ENCODE measurements around the gene SRSF11.
"Not testable (repeated sequence)": the region's sequence is repeated elsewhere in the genome, so short reads cannot be mapped to it uniquely, and the experiment has no call there.

The SRSF11 gene, protein sequence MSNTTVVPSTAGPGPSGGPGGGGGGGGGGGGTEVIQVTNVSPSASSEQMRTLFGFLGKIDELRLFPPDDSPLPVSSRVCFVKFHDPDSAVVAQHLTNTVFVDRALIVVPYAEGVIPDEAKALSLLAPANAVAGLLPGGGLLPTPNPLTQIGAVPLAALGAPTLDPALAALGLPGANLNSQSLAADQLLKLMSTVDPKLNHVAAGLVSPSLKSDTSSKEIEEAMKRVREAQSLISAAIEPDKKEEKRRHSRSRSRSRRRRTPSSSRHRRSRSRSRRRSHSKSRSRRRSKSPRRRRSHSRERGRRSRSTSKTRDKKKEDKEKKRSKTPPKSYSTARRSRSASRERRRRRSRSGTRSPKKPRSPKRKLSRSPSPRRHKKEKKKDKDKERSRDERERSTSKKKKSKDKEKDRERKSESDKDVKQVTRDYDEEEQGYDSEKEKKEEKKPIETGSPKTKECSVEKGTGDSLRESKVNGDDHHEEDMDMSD

DNA sequence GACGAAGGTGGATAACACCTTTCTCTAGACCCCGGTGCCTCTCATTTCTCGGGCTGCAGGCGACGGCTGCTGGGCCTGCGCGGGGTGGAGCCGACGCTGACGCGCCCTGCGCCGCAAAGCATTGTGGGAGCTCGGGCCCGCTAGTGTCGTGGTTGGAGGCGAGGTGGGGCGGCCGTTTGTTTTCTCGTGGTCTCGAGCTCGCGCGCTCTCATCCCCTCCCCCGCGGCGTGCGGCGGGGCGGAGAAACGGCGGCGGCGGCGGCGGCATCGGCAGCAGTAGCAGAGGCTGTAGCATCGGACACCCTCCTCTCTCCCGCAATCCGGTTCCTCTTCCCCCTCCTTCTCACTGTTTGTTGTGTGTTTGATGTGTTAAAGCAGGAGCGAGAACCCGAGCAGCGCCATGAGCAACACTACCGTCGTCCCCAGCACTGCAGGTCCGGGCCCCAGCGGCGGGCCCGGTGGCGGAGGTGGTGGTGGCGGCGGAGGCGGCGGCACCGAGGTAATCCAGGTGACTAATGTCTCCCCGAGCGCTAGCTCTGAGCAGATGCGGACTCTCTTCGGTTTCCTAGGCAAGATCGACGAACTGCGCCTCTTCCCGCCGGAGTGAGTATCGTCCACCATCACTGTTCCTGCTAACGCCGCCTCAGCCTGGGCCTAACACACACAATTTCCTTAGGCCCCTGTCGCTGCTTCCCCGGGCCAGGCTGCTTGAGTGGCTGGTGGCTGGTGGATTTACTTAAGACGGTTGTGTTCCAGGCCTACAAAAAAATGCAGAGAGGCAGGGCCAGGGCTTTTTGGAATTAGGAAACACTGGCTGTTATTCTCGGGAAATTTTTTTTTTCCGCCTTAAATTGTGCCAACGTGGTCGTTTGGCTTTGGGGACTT lies at the start of gene SRSF11:
TSS of gene SRSF11 (plus strand) at position 143 of the 884 bp plus-strand sequence. CDS start at position 400, 257 bp downstream.
- peak; percentile 96 for DNase-seq (ENCODE audit: low read depth)

DNA sequence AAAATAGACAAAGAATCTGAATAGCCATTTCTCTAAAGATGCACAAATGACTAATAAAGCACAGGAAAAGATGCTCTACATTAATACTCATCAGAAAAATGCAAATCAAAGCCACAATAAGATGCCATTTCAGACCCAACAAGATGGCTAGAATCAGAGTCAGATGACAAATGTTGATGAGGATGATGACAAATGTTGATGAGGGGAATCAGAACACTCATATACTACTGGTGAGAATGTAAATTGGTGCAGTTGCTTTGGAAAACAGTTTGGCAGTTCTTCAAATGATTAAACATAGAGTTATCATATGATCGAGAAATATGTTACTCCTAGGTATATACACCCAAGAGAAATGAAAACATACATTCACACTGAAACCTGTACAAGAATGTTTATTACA lies 49.7 kb upstream of the SRSF11 start:
- DNase-seq (ENCODE audit: low read depth): no peak

DNA sequence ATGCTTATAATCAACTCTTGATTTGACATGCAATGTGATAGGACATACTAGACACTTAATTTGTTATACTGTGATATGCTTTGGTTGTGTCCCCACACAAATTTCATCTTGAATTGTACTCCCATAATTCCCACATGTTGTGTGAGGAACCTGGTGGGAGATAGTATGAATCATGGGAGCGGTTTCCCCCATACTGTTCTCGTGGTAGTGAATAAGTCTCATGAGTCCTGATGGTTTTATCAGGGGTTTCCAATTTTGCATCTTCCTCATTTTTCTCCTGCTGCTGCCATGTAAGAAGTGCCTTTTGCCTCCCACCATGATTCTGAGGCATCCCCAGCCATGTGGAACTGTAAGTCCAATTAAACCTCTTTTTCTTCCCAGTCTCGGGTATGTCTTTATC lies 36.0 kb upstream of the SRSF11 start:
- DNase-seq (ENCODE audit: low read depth): not testable (repeated sequence)

DNA sequence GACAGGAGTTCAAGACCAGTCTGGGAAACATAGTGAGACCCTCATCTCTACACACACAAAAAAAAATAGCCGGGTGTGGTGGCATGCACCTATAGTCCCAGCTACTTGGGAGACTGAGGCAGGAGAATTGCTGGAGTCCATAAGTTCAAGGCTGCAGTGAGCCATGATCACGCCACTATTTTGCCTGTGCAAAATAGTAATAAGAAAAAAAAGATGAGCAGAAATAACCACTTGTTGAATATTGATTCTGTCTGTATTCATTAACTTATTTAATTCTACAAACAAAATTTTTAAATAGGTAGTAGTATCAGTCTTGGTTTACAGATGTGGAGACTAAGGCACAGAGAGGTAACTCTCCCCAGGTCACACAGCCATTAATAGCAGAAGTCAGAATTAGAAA lies 32.7 kb upstream of the SRSF11 start:
- DNase-seq (ENCODE audit: low read depth): no peak

DNA sequence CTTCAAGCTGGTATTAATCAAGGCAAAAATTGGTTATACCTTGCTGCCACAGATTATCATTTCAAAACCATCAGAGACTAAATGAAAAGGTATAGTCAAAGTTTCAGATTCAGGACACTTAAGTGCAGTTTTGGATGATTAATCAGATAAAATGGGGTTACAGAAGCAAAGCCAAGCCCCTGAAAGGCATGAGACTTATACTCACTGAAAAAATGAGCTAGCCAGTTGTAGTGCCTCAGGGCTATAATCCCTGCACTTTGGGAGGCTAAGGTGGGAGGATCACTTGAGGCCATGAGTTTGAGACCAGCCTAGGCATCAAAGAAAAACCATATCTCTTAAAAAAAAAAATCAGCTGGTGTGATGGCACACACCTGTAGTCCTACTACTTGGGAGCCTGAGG lies 31.0 kb upstream of the SRSF11 start:
- DNase-seq (ENCODE audit: low read depth): no peak

DNA sequence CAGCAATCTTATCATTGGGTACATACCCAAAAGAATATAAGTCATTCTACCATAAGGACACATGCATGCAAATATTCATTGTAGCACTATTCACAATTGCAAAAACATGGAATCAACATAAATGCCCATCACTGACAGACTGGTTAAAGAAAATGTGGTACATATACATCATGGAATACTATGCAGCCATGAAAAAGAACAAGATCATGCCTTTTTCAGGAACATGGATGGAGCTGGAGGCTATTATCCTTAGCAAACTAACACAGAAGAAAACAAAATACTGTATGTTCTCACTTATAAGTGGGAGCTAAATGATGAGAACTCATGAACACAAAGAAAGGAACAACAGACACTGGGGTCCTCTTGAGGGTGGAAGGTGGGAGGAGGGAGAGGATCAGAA lies 28.7 kb upstream of the SRSF11 start:
- not testable (repeated sequence) for DNase-seq (ENCODE audit: low read depth)

DNA sequence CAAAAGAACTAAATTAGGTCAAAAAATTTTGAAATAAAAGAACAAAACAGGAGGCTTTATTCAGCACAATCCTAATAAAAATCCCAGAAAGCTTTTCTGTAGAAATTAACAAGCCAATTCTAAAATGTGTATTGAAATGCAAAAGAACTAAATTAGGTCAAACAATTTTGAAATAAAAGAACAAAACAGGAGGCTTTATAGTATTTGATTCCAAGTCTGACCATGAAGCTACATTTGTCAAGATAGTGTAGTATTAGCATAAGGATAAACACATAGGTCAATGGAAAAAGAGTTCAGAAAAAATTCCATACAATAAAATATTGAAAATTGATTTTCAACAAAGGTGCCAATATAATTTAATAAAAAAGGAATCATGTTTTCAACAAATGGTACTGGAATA lies 26.6 kb upstream of the SRSF11 start:
- no peak for DNase-seq (ENCODE audit: low read depth)

DNA sequence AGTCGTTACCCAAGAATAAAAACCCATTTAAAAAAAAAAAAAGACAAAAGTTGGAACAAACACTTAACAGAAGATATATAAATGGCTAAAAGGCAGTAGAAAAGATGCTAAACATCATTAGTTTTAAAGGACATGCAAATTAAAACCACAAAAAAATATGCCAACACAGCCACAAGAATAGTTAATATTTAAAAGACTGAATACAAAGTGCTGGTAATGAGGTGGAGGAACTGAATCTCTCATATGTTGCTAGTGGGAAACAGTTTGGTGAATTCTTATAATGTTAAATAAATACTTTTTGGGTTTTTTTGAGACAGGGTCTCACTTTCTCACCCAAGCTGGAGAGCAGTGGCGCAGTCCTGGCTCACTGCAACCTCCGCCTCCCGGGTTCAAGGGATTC lies 25.8 kb upstream of the SRSF11 start:
- no peak for DNase-seq (ENCODE audit: low read depth)

DNA sequence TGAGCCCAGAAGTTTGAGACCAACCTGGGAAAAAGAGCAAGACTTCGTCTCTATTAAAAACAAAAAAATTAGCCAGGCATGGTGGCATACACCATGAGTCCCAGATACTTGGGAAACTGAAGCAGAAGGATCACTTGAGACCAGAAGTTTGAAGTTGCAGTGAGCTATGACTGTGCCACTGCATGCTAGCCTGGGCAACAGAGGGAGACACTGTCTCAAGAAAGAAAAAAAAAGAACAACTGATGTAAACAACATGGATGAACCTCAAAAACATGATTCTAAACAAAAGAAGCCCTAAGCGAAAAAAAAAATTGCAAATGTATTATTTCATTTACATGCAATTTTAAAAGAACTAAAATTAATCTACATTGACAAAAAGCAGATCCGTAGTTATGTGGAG lies 24.8 kb upstream of the SRSF11 start:
- DNase-seq (ENCODE audit: low read depth): no peak

DNA sequence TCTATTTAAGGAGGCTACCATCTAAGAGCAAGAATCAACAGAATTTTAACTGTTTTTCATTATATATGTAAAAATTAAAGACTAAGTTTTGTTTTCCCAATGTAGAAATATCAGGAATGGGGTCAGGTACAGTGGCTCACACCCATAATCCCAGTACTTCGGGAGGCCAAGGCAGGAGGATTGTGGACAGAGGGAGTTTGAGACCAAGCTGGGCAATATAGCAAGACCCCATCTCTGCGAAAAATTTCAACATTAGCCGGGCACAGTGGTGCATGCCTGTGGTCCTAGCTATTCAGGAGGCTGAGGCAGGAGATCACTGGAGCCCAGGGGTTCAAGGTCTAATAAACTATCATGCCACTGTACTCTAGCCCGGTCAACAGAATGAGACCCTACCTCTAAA lies 21.1 kb upstream of the SRSF11 start:
- no peak for DNase-seq (ENCODE audit: low read depth)

DNA sequence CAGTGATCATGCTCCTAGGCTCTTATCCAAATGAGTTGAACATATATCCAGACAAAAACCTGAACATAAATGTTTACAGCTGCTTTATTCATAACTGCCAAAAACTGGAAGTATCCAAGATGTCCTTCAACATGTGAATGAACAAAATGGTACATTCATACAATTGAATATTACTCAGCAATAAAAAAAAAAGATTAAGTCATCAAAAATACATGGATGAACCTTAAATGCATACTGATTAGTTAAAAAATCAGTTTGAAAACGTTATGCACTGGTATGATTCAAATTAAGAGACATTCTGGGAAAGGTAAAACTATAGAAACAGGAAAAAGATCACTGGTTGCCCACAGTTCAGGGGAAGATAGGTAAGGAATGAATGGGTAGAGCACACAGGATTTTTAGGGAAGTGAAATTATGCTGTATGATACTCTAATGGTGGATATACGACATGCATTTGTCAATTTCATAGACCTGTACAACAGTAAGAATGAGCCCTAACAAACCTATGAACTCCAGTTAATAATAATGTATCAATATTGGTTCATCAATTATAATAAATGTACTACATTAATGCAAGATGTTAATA lies 18.9 kb upstream of the SRSF11 start:
- DNase-seq (ENCODE audit: low read depth): no peak

DNA sequence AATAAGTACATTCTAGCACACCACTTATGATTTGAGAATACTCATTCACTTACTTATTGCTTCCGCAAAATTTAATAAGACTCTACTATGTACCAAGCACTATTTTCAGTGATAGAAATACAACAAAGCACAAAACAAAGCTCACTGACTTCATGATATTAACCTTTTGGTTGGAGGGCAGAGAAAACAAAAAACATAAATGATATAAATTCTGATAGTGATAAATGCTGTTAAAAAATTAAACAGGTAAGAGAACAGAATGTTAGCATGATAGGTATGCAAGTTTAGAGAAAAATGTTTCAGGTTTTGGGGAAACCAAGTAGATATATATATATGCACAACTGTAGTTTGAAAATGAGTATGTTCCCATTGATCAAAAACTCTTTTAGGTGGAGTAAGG lies 17.0 kb upstream of the SRSF11 start:
- DNase-seq (ENCODE audit: low read depth): no peak

DNA sequence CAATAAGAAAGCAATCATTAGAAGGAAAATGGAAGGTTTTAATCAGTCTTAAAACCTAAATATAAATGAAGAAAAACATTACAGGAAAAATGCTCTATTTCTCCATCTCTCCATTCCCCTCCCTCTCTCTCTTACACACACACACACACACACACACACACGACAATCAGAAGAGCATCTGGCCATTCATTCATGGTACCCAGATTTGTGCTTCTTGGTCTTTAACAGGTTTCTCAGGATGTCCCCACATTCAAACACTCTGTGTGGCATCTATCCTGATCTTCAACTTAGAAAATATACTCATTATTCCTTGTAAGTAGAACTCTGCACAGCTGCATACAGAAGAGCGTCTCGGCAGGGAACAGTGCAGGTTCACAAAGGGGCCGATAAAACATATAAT lies 16.6 kb upstream of the SRSF11 start:
- DNase-seq (ENCODE audit: low read depth): no peak

DNA sequence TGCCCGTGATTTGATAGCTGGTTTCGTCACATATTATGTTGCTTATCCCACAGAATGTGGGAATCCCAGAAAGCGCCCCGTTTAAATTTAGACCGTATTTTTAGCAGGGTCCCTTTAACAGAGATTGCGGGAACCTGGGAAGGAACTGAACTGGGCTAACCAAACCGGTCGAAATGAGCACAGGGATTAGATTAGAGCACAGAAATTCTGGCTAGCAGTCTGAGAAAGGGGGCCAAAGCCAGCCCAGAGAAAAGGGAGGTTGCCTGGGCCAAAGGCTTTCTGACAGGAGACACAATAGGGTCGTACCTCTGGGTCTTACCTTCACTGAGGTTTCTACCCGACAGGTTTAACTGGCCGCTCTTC lies 16.1 kb upstream of the SRSF11 start:
- no peak for DNase-seq (ENCODE audit: low read depth)

DNA sequence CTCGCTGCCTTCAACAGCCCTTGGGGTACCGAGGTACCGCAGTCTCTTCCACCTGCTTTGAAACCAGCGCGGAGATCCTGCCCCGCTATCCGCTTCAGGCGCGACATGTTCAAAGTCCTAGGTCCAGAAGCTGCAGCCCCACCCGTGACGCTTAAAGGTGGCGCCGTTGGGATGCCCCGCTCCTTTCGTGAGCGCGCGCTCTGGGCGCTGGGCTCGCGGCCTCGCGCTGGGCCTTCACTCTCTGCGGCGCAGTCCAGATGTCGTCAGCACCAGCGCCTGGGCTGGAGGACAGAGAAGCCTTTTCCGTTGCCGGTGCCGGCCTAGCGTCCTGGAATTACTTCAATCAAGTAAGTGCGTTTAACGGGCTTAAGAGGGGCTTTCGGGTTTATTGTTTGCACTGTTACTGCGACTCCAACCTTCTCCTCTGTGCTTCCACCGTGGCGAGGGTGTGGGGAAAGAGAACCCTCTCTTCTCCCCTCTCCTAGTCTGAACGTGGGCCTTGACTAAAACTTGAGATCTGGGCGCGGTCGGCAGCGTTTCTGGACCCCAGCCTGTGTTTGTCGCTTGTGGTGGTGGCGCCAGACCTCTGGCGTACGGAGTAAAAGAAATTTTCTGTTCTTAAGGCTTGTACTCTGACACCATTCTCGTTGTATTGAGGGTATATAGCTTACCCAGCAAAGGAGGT lies 15.6 kb upstream of the SRSF11 start, which contains the start of gene LRRC40:
TSS of gene LRRC40 (minus strand) at position 146 of the 685 bp plus-strand sequence. CDS start at position 107, 39 bp downstream.
- DNase-seq (ENCODE audit: low read depth): peak; percentile 92

DNA sequence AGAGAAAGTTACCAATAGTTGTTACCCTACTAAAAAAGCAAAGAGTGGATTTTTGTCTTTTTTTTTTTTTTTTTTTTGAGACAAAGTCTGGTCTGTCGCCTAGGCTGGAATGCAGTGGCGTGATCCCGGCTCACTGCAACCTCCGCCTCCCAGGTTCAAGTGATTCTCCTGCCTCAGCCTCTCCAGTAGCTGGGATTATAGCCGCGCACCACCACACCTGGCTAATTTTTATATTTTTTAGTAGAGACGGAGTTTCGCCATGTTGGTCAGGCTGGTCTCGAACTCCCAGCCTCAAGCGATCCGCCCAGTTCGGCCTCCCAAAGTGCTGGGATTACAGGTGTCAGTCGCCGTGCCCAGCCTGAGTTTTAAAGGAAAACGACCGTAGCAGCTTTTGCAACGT lies 14.3 kb upstream of the SRSF11 start:
- DNase-seq (ENCODE audit: low read depth): not testable (repeated sequence)

DNA sequence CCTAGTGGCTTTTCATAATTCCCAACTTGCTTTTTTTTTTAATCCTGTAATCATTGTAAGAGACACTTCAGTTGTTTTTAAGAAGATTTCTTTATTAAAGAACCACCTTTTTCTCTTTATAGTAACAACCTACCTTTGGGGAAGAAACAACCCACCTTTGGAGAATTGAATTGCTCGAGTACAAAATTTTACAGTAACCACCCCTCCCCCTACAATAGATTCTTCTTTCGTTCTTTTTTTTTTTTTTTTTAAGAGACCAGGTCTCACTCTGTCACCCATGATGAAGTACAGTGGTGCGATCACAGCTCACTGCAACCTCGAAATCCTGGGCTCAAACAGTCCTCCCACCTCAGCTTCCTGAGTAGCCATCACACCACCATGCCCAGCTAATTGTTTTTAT lies 13.7 kb upstream of the SRSF11 start:
- no peak for DNase-seq (ENCODE audit: low read depth)

DNA sequence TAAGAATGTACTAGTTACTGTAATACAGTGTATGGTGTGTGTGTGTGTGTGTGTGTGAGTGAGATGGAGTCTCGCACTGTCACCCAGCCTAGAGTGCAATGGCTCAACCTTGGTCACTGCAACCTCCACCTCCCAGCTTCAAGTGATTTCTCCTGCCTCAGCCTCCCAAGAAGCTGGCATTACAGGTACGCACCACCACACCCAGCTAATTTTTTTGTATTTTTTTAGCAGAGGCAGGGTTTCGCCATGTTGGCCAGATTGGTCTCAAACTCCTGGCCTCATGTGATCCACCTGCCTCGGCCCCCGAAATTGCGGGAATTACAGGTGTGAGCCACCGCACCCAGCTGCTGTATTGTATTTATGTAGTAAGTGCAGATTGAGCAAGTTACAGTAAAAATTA lies 12.9 kb upstream of the SRSF11 start:
- no peak for DNase-seq (ENCODE audit: low read depth)

DNA sequence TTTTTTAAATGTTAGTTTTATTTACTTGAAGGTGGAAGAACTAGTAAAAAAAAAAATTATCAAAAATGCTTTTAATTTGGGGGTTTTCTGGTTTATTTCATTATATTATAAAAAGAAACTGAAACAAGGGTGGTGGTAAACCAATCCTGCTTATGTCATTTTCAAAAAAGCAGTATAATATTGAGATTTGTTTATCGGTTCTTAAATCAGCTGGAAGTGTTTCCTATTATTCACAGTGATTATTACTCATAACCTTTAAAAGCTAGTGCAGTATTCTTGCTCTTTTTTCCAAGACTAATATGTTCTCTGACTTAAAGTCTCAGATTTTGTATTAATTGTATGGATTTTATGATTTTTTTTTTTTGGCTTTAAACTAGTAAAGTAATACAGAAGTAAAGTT lies 10.4 kb upstream of the SRSF11 start:
- no peak for DNase-seq (ENCODE audit: low read depth)

DNA sequence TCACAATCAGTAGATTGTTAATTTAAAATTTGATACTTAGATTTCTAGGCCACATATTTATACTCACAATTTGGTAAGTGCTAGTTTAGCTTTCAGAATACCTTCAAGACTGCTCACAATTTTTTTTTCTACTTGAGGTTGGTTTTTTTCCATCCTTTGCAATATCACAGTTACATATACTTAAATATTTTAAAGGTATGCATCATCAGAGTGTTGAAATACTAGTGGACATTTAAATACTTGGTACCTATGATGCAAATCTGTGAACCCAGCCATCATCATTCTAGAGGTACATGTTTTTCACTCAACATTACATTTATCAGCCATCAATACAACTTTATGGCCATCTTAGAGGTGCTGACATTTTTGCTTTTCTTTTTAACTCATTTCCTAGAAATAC lies 9.6 kb upstream of the SRSF11 start:
- DNase-seq (ENCODE audit: low read depth): no peak

DNA sequence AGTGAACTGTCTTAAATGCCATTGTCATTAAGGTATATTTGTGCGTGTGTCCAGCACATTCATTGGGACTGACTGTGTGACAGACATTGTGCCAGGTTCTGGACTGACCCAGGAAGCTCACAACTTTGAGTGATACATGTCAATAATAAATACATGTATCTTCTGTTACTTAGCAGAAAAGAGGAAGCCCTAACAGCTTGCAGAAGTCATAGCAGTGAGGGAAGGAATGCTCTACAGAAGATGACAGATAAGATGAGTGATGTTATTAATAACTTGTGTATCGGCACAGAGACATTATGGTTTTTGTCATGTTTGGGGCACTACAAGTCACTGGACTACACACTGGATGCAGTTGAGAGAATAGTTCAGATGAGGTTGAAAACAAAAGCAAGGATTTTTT lies 1.2 kb upstream of the SRSF11 start:
- no peak for DNase-seq (ENCODE audit: low read depth)
